GM12878 (cell line): ENCODE measurements around the gene KRT86.

ENCODE experiments used
- ZNF207 ChIP-seq: fragments of 450-650 bp; IDR thresholded peaks from 2 replicates; pipeline ENCODE4 v1.6.1; 2014; ENCODE audit warnings: antibody characterized with exemption, mild to moderate bottlenecking, borderline replicate concordance
- TF ChIP-seq, protein P1 (sequence below), 3 experiments: IDR thresholded peaks in 2 of 3; conservative IDR thresholded peaks in 1 of 3; 2 replicates each; pipeline ENCODE4 v1.5.1; 2011; ENCODE audit warnings: low read depth in 3 of 3, low read length in 3 of 3, mild to moderate bottlenecking in 3 of 3, control low read depth in 2 of 3, moderate library complexity in 2 of 3, inconsistent platforms in 1 of 3, mixed read lengths in 1 of 3; ENCODE audit not compliant: control insufficient read depth in 2 of 3, insufficient read depth in 1 of 3; ENCODE audit errors: extremely low read depth in 1 of 3
- TF ChIP-seq, protein P2 (sequence below): IDR thresholded peaks from 2 replicates; pipeline ENCODE4 v1.6.1; 2012; ENCODE audit warnings: low read depth, low read length, improper control_type of control experiment

DNA sequence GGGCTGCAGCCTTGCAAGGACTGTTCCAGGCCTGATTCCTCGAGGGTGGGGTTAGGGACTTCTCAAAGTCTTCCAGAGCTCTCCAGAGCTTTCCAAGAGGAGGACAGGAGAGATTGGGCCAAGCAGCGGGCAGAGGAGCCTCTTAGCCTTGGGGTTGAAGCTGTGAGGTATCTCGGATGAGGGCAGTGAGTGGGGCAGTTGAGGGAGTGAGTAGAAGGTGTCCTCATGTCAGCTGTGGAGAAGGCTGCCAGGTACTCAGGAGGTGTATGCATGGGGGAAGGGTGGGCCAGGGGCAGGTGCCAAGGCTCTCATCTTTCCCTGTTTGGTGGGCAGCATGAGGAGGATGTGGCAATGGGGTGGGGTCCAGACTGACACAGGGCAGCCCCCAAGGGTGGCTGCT lies 39.0 kb downstream of the KRT86 start:
- TF ChIP-seq, protein P1, sequence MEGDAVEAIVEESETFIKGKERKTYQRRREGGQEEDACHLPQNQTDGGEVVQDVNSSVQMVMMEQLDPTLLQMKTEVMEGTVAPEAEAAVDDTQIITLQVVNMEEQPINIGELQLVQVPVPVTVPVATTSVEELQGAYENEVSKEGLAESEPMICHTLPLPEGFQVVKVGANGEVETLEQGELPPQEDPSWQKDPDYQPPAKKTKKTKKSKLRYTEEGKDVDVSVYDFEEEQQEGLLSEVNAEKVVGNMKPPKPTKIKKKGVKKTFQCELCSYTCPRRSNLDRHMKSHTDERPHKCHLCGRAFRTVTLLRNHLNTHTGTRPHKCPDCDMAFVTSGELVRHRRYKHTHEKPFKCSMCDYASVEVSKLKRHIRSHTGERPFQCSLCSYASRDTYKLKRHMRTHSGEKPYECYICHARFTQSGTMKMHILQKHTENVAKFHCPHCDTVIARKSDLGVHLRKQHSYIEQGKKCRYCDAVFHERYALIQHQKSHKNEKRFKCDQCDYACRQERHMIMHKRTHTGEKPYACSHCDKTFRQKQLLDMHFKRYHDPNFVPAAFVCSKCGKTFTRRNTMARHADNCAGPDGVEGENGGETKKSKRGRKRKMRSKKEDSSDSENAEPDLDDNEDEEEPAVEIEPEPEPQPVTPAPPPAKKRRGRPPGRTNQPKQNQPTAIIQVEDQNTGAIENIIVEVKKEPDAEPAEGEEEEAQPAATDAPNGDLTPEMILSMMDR (IDR thresholded peaks at IDR 0.05 in 2 of 3, conservative IDR thresholded peaks at IDR 0.05 in 1 of 3; ENCODE audit: control insufficient read depth in 2 of 3, extremely low read depth in 1 of 3, insufficient read depth in 1 of 3, low read depth in 3 of 3, low read length in 3 of 3): no peak
- no peak for TF ChIP-seq ZNF207
- TF ChIP-seq, protein P2, sequence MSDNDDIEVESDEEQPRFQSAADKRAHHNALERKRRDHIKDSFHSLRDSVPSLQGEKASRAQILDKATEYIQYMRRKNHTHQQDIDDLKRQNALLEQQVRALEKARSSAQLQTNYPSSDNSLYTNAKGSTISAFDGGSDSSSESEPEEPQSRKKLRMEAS: no peak
